Karpas-422 (cell line): ENCODE measurements around the gene DDX50. TPM values are rescaled to one million over a fixed set of nuclear protein-coding genes. Genes with fewer than 3 reads are reported as not detected.
"Not testable (repeated sequence)": the region's sequence is repeated elsewhere in the genome, so short reads cannot be mapped to it uniquely, and the experiment has no call there.

Experiments used
- DNase-seq: peaks from one replicate; pipeline ENCODE4 v3.0.0-alpha.2; 2015
- H2AFZ ChIP-seq: fragments of 200-600 bp; sonication (generic); 2 replicates; pipeline ENCODE4 v1.6.1; 2014; ENCODE audit warnings: antibody characterized with exemption, low read length, mixed read lengths
- H3K27ac ChIP-seq: fragments of 200-600 bp; sonication (generic); 2 replicates; pipeline ENCODE4 v1.5.1; 2014; ENCODE audit warnings: mild to moderate bottlenecking, low read length, moderate library complexity
- H3K27me3 ChIP-seq: fragments of 200-600 bp; sonication (generic); 2 replicates; pipeline ENCODE4 v1.6.1; 2014; ENCODE audit warnings: low read length, mixed read lengths
- H3K36me3 ChIP-seq: fragments of 200-600 bp; sonication (generic); 2 replicates; pipeline ENCODE4 v1.6.1; 2014; ENCODE audit warnings: low read length, mixed read lengths; ENCODE audit not compliant: insufficient read depth
- H3K4me1 ChIP-seq: fragments of 200-600 bp; sonication (generic); 2 replicates; pipeline ENCODE4 v1.6.1; 2014; ENCODE audit warnings: mild to moderate bottlenecking, low read length, mixed read lengths
- H3K4me2 ChIP-seq: fragments of 200-600 bp; sonication (generic); 2 replicates; pipeline ENCODE4 v1.6.1; 2014; ENCODE audit warnings: low read length, low read depth, mild to moderate bottlenecking; ENCODE audit not compliant: poor library complexity, severe bottlenecking
- H3K4me3 ChIP-seq: fragments of 200-600 bp; sonication (generic); 2 replicates; pipeline ENCODE4 v1.5.1; 2014; ENCODE audit warnings: mild to moderate bottlenecking, antibody characterized with exemption, low read length, mixed read lengths
- H3K79me2 ChIP-seq: fragments of 200-600 bp; sonication (generic); 2 replicates; pipeline ENCODE4 v1.6.1; 2014; ENCODE audit warnings: mild to moderate bottlenecking, low read length, mixed read lengths
- H3K9ac ChIP-seq: fragments of 200-600 bp; sonication (generic); 2 replicates; pipeline ENCODE4 v1.6.0; 2014; ENCODE audit warnings: low read length
- H3K9me2 ChIP-seq: fragments of 200-600 bp; sonication (generic), shearing (Covaris generic); replicated peaks from 2 replicates; pipeline ENCODE4 v1.6.0; 2014; ENCODE audit warnings: mild to moderate bottlenecking, low read length, moderate library complexity; ENCODE audit not compliant: insufficient read depth
- H3K9me3 ChIP-seq: fragments of 300-700, 200-600 bp; sonication (generic); 2 replicates; pipeline ENCODE4 v1.6.1; 2014; ENCODE audit warnings: low read length, mixed read lengths
- H4K20me1 ChIP-seq: fragments of 200-600 bp; sonication (generic); 2 replicates; pipeline ENCODE4 v1.6.1; 2014; ENCODE audit warnings: mild to moderate bottlenecking, antibody characterized with exemption, low read length, low read depth; ENCODE audit not compliant: insufficient read depth
- total RNA-seq: library from RNA; depleted of rRNA; stranded (reverse); fragments of >200 nt; shearing (Covaris generic); gene quantifications from 2 replicates; pipeline ENCODE4 v1.2.3, GENCODE V29; 2014; ENCODE audit warnings: low replicate concordance; rRNA removed

The DDX50 gene
- 48.3 and 61.1 TPM in 2 replicates for total RNA-seq

GRCh38 chr10:68901105-68901927 is at the start of gene DDX50:
Gene DDX50, plus strand, starts transcription at chr10:68901315. Its CDS starts 70 bp downstream, at chr10:68901385.
- peak; percentile 99 for DNase-seq
- Histone ChIP-seq H3K9me3 (no peaks in the 10 kb centered on the region), H3K27me3 (no peaks in the 10 kb centered on the region), H3K36me3 (peaks cover 12% of the 10 kb centered on the region), H3K9ac (peak within 1 kb of the TSS; percentile 93), H3K4me1 (peaks cover 18% of the 10 kb centered on the region), H3K79me2 (peaks cover 50% of the 10 kb centered on the region), H3K4me2 (peak within 1 kb of the TSS; percentile 95), H3K9me2 (no peaks in the 10 kb centered on the region), H4K20me1 (peaks cover 6% of the 10 kb centered on the region; the same call in 1 of the 2 replicates), H3K27ac (peak within 1 kb of the TSS; percentile 63), H3K4me3 (peak within 1 kb of the TSS; percentile 99), H2AFZ (peak within 1 kb of the TSS; percentile 91)

GRCh38 chr10:68856352-68856751 is 44.8 kb upstream of the DDX50 start:
- H3K36me3 ChIP-seq: no peaks in the 10 kb centered on the region
- no peak overlapping the region for H2AFZ ChIP-seq
- no peak overlapping the region for H3K4me3 ChIP-seq
- H3K9me2 ChIP-seq: no peaks in the 10 kb centered on the region
- no peaks in the 10 kb centered on the region for H3K79me2 ChIP-seq
- H3K27ac ChIP-seq: no peak overlapping the region
- peaks cover 2% of the 10 kb centered on the region; the same call in 1 of the 2 replicates for H3K9me3 ChIP-seq
- H3K4me1 ChIP-seq: no peaks in the 10 kb centered on the region
- H3K4me2 ChIP-seq: no peak overlapping the region
- DNase-seq: no peak
- H4K20me1 ChIP-seq: no peaks in the 10 kb centered on the region
- H3K27me3 ChIP-seq: no peaks in the 10 kb centered on the region
- H3K9ac ChIP-seq: no peak overlapping the region

GRCh38 chr10:68857005-68857404 is 44.1 kb upstream of the DDX50 start:
- Histone ChIP-seq H3K4me3 (no peak overlapping the region), H3K4me2 (no peak overlapping the region), H3K27ac (no peak overlapping the region), H3K36me3 (no peaks in the 10 kb centered on the region), H3K9me3 (peaks cover 7% of the 10 kb centered on the region; the same call in 1 of the 2 replicates), H3K4me1 (no peaks in the 10 kb centered on the region), H3K9me2 (no peaks in the 10 kb centered on the region), H3K27me3 (no peaks in the 10 kb centered on the region), H2AFZ (no peak overlapping the region), H3K79me2 (no peaks in the 10 kb centered on the region), H4K20me1 (no peaks in the 10 kb centered on the region), H3K9ac (no peak overlapping the region)
- no peak for DNase-seq

- no peaks in the 10 kb centered on the region for H3K4me1 ChIP-seq
- H3K27ac ChIP-seq: no peak overlapping the region
- no peaks in the 10 kb centered on the region for H3K27me3 ChIP-seq
- no peaks in the 10 kb centered on the region for H3K79me2 ChIP-seq
- no peaks in the 10 kb centered on the region for H4K20me1 ChIP-seq
- no peak for DNase-seq
- H3K9ac ChIP-seq: no peak overlapping the region
- H2AFZ ChIP-seq: no peak overlapping the region
- H3K4me3 ChIP-seq: no peak overlapping the region
- no peak overlapping the region for H3K4me2 ChIP-seq
- H3K9me3 ChIP-seq: peaks cover 10% of the 10 kb centered on the region; the same call in 1 of the 2 replicates
- H3K36me3 ChIP-seq: no peaks in the 10 kb centered on the region
- no peaks in the 10 kb centered on the region for H3K9me2 ChIP-seq
Measured at GRCh38 chr10:68861253-68861652, 39.9 kb upstream of the DDX50 start.

GRCh38 chr10:68864611-68865010 is 36.5 kb upstream of the DDX50 start:
- H2AFZ ChIP-seq: no peak overlapping the region
- H3K9me2 ChIP-seq: no peaks in the 10 kb centered on the region
- H3K36me3 ChIP-seq: no peaks in the 10 kb centered on the region
- no peak overlapping the region for H3K27ac ChIP-seq
- H3K4me1 ChIP-seq: no peaks in the 10 kb centered on the region
- no peak for DNase-seq
- no peak overlapping the region for H3K4me3 ChIP-seq
- no peaks in the 10 kb centered on the region for H3K79me2 ChIP-seq
- H3K27me3 ChIP-seq: no peaks in the 10 kb centered on the region
- H3K9ac ChIP-seq: no peak overlapping the region
- peaks cover 10% of the 10 kb centered on the region; the same call in 1 of the 2 replicates for H3K9me3 ChIP-seq
- H4K20me1 ChIP-seq: no peaks in the 10 kb centered on the region
- no peak overlapping the region for H3K4me2 ChIP-seq

- H3K9me3 ChIP-seq, H3K4me2 ChIP-seq, H3K27ac ChIP-seq, H3K9me2 ChIP-seq, H3K4me3 ChIP-seq, H3K9ac ChIP-seq, DNase-seq, H3K79me2 ChIP-seq, H4K20me1 ChIP-seq, H3K27me3 ChIP-seq, H2AFZ ChIP-seq, H3K4me1 ChIP-seq, H3K36me3 ChIP-seq: not testable (repeated sequence)
Measured at GRCh38 chr10:68868173-68868572, 32.9 kb upstream of the DDX50 start.

GRCh38 chr10:68869623-68870022 is 31.5 kb upstream of the DDX50 start:
- no peak for DNase-seq
- no peaks in the 10 kb centered on the region for H3K4me1 ChIP-seq

GRCh38 chr10:68870061-68870460 is 31.1 kb upstream of the DDX50 start:
- Histone ChIP-seq H3K9ac (no peak overlapping the region), H3K4me1 (no peaks in the 10 kb centered on the region), H3K9me3 (no peaks in the 10 kb centered on the region; the same call in 1 of the 2 replicates), H2AFZ (no peak overlapping the region), H3K79me2 (no peaks in the 10 kb centered on the region), H3K27ac (no peak overlapping the region), H3K9me2 (no peaks in the 10 kb centered on the region), H4K20me1 (no peaks in the 10 kb centered on the region), H3K27me3 (no peaks in the 10 kb centered on the region), H3K36me3 (no peaks in the 10 kb centered on the region), H3K4me3 (no peak overlapping the region), H3K4me2 (no peak overlapping the region)
- no peak for DNase-seq

More at GRCh38 chr10:68869623-68870022, 31.5 kb upstream of the DDX50 start:
- Histone ChIP-seq H3K4me3 (no peak overlapping the region), H3K36me3 (no peaks in the 10 kb centered on the region), H2AFZ (no peak overlapping the region), H3K9ac (no peak overlapping the region), H3K27me3 (no peaks in the 10 kb centered on the region), H3K27ac (no peak overlapping the region), H3K4me2 (no peak overlapping the region), H3K79me2 (no peaks in the 10 kb centered on the region), H4K20me1 (no peaks in the 10 kb centered on the region), H3K9me3 (no peaks in the 10 kb centered on the region; the same call in 1 of the 2 replicates), H3K9me2 (no peaks in the 10 kb centered on the region)
